AG10803 (cell line): ENCODE results near the gene DHTKD1.

ENCODE experiments used
- DNase-seq: peaks from one replicate; pipeline ENCODE4 v3.0.0; 2010; ENCODE audit warnings: low read depth
- H3K4me3 ChIP-seq: 2 replicates; pipeline ENCODE4 v1.5.1; 2011; ENCODE audit warnings: mild to moderate bottlenecking, low read length, control low read depth
- TF ChIP-seq, protein P1 (sequence below): conservative IDR thresholded peaks from 2 replicates; pipeline ENCODE4 v1.5.1; 2011; ENCODE audit warnings: mild to moderate bottlenecking, low read length, control low read depth, inconsistent platforms

The DHTKD1 gene

DNA sequence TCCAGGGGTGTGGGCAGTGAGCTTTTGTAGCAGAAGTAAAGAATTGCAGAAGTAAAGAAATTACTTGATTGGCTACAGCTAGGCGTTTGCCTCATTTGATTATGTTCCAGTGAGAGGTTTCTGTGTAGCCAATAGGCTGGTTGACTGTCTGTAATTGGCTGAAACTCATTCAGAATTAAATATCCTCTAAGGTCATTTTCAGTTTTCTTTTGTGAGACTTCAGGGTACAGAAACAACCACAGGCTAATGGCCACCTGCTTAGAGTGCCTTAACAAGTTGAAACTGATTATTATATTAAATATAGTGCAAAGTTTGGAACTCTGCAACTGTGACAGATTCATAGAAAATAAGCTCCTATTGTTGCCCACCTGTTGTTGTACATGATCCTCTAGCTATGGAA, 71.3 kb downstream of the DHTKD1 start:
- no peak overlapping the region for H3K4me3 ChIP-seq
- DNase-seq: no peak
- TF ChIP-seq, protein P1, sequence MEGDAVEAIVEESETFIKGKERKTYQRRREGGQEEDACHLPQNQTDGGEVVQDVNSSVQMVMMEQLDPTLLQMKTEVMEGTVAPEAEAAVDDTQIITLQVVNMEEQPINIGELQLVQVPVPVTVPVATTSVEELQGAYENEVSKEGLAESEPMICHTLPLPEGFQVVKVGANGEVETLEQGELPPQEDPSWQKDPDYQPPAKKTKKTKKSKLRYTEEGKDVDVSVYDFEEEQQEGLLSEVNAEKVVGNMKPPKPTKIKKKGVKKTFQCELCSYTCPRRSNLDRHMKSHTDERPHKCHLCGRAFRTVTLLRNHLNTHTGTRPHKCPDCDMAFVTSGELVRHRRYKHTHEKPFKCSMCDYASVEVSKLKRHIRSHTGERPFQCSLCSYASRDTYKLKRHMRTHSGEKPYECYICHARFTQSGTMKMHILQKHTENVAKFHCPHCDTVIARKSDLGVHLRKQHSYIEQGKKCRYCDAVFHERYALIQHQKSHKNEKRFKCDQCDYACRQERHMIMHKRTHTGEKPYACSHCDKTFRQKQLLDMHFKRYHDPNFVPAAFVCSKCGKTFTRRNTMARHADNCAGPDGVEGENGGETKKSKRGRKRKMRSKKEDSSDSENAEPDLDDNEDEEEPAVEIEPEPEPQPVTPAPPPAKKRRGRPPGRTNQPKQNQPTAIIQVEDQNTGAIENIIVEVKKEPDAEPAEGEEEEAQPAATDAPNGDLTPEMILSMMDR: no peak

DNA sequence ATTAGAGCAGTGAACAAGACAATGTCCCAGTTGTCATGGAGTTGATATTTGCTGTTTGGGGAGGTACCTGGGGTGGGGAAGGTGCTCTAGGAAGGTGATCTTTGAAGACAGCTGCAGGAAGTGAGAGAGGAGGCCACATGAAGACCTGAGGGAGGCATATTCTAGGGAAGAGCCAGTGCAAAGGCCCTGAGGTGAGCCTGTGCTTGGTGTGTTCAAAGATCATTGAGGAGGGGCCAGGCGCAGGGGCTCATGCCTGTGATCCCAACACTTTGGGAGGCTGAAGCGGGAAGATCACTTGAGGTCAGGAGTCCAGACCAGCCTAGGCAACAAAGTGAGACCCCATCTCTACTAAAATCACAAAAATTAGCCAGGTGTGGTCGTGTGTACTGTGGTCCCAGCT, 75.8 kb downstream of the DHTKD1 start:
- DNase-seq: no peak
- TF ChIP-seq, protein P1: no peak
- H3K4me3 ChIP-seq: no peak overlapping the region

DNA sequence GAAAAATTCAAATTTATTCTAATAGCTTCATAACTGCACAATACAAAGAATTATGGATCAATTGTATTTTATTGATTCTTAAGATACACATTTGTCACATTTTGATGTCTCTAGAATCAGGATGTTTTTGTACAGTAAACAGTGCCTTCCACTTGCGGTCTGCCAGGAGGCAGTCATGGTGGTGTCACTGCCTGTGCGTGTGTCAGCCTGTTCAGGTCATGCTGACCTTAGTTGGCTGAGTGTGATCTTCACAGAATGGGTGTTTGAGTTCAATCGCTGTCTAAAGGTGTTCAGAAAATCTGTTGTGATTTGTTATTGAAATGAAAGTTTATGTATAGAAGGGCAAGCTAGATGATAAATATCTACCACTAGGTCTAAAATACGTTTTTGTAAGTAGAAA, 81.4 kb downstream of the DHTKD1 start:
- H3K4me3 ChIP-seq: no peak overlapping the region
- DNase-seq: no peak
- TF ChIP-seq, protein P1: no peak

DNA sequence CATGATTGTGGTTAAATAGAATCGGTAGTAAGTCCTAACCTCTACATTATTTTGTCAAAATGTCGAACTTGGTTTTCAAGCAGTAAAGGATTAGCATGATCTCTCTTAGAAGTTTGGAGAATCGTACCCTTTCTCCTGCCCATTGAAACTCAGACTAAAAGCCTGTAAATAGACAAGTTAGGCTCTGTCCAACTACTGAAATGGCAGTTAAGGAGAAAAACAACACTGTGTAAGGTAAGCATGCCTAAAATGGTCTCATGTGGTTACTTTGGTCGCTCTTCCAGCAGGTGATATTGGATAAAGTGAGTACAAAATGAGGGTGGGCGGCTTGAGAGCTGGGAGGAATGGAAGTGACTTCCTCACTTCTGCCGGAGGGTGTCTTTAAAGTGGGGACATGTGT, 85.8 kb downstream of the DHTKD1 start:
- no peak for DNase-seq
- TF ChIP-seq, protein P1: no peak
- no peak overlapping the region for H3K4me3 ChIP-seq

DNA sequence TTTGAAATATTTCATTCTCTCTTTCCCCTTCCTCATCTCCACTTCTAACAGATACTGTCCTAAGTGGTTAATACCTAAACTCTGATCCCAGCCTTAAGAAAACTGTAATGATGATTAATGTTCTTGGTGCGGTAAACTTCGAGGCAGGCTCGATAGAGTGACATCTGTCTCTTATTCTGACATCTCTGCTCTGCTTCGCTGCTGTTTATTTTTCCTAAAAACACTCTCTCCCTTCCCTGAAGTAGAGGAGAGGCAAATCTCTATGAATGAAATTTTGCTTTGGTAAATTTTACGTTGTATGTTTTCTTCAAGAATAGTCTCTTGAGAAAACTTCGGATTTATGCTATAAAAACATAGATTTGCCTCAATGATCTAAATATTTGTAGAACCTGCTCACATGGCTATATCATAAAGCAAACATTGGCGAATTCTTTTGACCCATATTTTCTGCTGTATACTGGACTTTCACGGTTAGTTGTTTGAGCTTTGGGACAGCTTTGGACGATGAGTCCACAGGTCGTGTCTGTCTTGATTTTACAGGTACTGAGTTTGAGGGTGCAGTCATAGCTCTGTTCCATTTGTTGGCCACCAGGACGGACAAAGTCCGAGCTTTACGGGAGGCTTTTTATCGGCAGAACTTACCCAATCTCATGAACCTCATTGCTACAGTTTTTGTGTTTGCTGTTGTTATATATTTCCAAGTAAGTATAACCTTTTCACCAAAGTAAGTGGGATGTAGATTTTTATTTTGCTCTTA, 87.8 kb downstream of the DHTKD1 start:
- TF ChIP-seq, protein P1: no peak
- H3K4me3 ChIP-seq: no peak overlapping the region
- no peak for DNase-seq

DNA sequence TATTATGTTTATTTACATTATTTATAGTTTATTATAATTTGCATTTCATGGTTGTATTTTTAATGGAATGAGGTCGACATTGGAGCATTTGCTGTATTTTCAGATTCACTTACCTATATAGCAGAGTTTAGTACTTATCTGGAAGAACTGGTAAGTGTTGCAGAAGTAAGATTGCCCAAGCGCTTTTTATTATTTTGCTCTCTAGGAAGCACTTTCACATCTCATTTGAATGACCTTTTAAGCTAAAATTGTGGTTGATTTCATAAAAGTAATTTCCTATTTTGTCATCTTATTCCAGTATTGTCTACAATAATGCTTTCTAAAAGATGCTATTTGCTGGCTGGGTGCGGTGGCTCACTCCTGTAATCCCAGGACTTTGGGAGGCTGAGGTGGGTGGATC, 89.4 kb downstream of the DHTKD1 start:
- TF ChIP-seq, protein P1: no peak
- no peak for DNase-seq

DNA sequence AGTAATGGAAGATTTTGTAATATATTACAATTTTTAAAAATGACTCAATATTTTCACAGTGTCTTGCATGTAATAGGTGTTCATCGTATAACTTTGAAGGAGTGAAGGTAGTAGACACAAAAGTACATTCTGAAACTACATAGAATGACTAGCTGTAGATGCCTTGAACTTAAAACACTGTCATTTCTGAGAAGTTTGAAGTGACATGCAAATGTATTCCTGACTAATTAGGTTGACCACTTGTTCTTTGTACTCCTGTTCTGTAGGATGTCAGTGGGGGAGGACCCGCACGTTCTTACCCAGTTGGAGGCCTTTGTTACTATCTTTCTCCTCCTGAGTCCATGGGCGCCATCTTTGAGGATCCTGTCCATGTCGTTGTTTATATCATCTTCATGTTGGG, 91.9 kb downstream of the DHTKD1 start:
- no peak overlapping the region for H3K4me3 ChIP-seq
- TF ChIP-seq, protein P1: no peak
- no peak for DNase-seq

More for the DNA sequence above, 89.4 kb downstream of the DHTKD1 start:
- H3K4me3 ChIP-seq: no peak overlapping the region
